HEK293T (cell line): ENCODE data around the gene LZTR1.

Experiments
- ARNT ChIP-seq: fragments of 450-650 bp; IDR thresholded peaks from 2 replicates; pipeline ENCODE4 v1.6.1; 2017; ENCODE audit warnings: mild to moderate bottlenecking
- BHLHE40 ChIP-seq: fragments of 450-650 bp; IDR thresholded peaks from 2 replicates; pipeline ENCODE4 v1.6.1; 2016; ENCODE audit warnings: mild to moderate bottlenecking, moderate library complexity, borderline replicate concordance
- CTBP1 ChIP-seq: fragments of 450-650 bp; IDR thresholded peaks from 2 replicates; pipeline ENCODE4 v1.6.1; 2016; ENCODE audit warnings: borderline replicate concordance
- ELF4 ChIP-seq: fragments of 450-650 bp; IDR thresholded peaks from 2 replicates; pipeline ENCODE4 v1.6.1; 2017; ENCODE audit warnings: antibody characterized with exemption
- FOXA1 ChIP-seq: fragments of 450-650 bp; IDR thresholded peaks from 2 replicates; pipeline ENCODE4 v1.6.1; 2016; ENCODE audit warnings: mild to moderate bottlenecking
- FOXK2 ChIP-seq: fragments of 450-650 bp; IDR thresholded peaks from 2 replicates; pipeline ENCODE4 v1.6.1; 2016; ENCODE audit warnings: mild to moderate bottlenecking
- FOXM1 ChIP-seq: fragments of 450-650 bp; IDR thresholded peaks from 2 replicates; pipeline ENCODE4 v1.6.1; 2017; ENCODE audit warnings: mild to moderate bottlenecking, borderline replicate concordance
- HDGF ChIP-seq: fragments of 450-650 bp; IDR thresholded peaks from 2 replicates; pipeline ENCODE4 v1.6.1; 2017; ENCODE audit warnings: antibody characterized with exemption, borderline replicate concordance
- L3MBTL2 ChIP-seq: fragments of 450-650 bp; conservative IDR thresholded peaks from 2 replicates; pipeline ENCODE4 v1.6.1; 2016; ENCODE audit warnings: mild to moderate bottlenecking
- LEF1 ChIP-seq: fragments of 450-650 bp; IDR thresholded peaks from 2 replicates; pipeline ENCODE4 v1.6.1; 2017; ENCODE audit warnings: mild to moderate bottlenecking, borderline replicate concordance
- SP1 ChIP-seq: fragments of 450-650 bp; IDR thresholded peaks from 2 replicates; pipeline ENCODE4 v1.6.1; 2017
- SUZ12 ChIP-seq: fragments of 450-650 bp; IDR thresholded peaks from 2 replicates; pipeline ENCODE4 v1.6.1; 2016; ENCODE audit warnings: mild to moderate bottlenecking
- TARDBP ChIP-seq: fragments of 450-650 bp; IDR thresholded peaks from 2 replicates; pipeline ENCODE4 v1.6.1; 2016
- ZNF384 ChIP-seq: fragments of 450-650 bp; IDR thresholded peaks from 2 replicates; pipeline ENCODE4 v1.6.1; 2016

- no peak for TF ChIP-seq SP1
- TF ChIP-seq SUZ12, result no peak
- TF ChIP-seq CTBP1, result no peak
- TF ChIP-seq FOXM1, result no peak
- no peak for TF ChIP-seq ARNT
- no peak for TF ChIP-seq FOXK2
- no peak for TF ChIP-seq BHLHE40
- TF ChIP-seq ZNF384, result no peak
- no peak for TF ChIP-seq HDGF
- no peak for TF ChIP-seq LEF1
- no peak for TF ChIP-seq TARDBP
- no peak for TF ChIP-seq FOXA1
- no peak for TF ChIP-seq L3MBTL2
- no peak for TF ChIP-seq ELF4
Measured at GRCh38 chr22:20951932-20952380, 30.1 kb upstream of the LZTR1 start.
